ENCODE results near the gene IRF6. TPM values are rescaled to one million over a fixed set of nuclear protein-coding genes. Genes with fewer than 3 reads are reported as not detected.

IRF6 gene
- total RNA-seq, 1 donor from 2014 or later = 7.6 TPM

- Histone ChIP-seq H3K27ac (no peak overlapping the region), H3K9me3 (no peaks in the 10 kb centered on the region), H3K4me1 (no peaks in the 10 kb centered on the region), H3K27me3 (no peaks in the 10 kb centered on the region), H3K4me3 (no peak overlapping the region), H3K36me3 (no peaks in the 10 kb centered on the region)
- intact Hi-C loops (cut with DNase I) = no loop called here
- no peak for DNase-seq (ENCODE audit: low spot score in 2 of 2)
- no peak for TF ChIP-seq CTCF (IDR thresholded peaks at IDR 0.05)
Measured at GRCh38 chr1:209815490-209815889, 9.5 kb upstream of the IRF6 start.

DNA sequence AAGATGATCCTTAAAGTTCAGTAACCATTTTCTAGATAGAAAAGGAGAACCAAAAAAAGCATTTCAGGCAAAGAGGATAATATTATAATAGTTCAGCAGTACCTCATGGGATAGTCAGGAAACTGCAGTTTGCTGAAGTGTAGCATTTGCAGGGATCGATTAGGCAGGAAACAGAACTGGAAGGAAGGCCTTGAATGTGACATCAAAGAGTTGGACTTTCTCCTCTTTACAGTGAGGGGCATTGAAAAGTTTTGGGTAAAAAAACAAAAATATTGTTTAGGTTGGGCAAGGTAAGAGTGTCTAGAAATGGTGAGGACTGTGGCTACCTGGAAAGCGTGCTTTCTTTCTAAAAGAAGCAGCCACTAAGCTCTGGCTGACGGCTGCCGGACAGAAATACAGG lies 8.0 kb upstream of the IRF6 start:
- no peak for DNase-seq (ENCODE audit: low spot score in 2 of 2)
- TF ChIP-seq CTCF (IDR thresholded peaks at IDR 0.05) = no peak

GRCh38 chr1:209810783-209811182 lies 4.8 kb upstream of the IRF6 start:
- no peak for DNase-seq (ENCODE audit: low spot score in 2 of 2)
- Histone ChIP-seq H3K36me3 (no peaks in the 10 kb centered on the region), H3K27me3 (no peaks in the 10 kb centered on the region), H3K9me3 (no peaks in the 10 kb centered on the region), H3K4me1 (peaks cover 0 to 3% of the 10 kb centered on the region in 2 donors), H3K27ac (no peak overlapping the region), H3K4me3 (no peak overlapping the region)
- intact Hi-C loops (cut with DNase I) = no loop called here
- no peak for TF ChIP-seq CTCF (IDR thresholded peaks at IDR 0.05)

More for the DNA sequence above, 8.0 kb upstream of the IRF6 start:
- intact Hi-C loops (cut with DNase I) = no loop called here
- no peaks in the 10 kb centered on the region for H3K9me3 ChIP-seq
- H3K27me3 ChIP-seq = no peaks in the 10 kb centered on the region
- no peaks in the 10 kb centered on the region for H3K36me3 ChIP-seq
- no peaks in the 10 kb centered on the region for H3K4me1 ChIP-seq
- no peak overlapping the region for H3K27ac ChIP-seq
- H3K4me3 ChIP-seq = no peak overlapping the region

DNA sequence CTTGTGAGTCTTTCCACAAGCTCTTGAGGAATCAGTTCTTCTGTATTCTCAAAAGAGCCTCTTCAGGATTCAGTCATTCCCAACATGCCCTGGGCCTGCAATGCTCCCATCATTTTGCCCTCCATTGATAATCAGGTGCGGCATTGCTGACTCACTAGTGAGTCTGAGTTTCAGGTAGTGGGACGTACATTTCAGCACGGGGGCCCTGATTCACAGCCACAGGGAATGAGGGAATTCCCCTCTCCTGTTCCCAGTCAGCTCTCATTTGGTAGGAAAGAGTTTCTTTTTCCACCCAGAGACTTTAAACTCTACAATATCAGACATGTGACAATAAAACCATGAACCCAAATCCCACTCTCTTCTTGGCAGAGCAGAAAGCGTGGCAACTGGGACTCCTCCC lies 3.7 kb upstream of the IRF6 start:
- peak in 1 of 2 donors; percentile 24 for DNase-seq (ENCODE audit: low spot score in 2 of 2)
- no peak for TF ChIP-seq CTCF (IDR thresholded peaks at IDR 0.05)
- Histone ChIP-seq H3K27me3 (no peaks in the 10 kb centered on the region), H3K4me1 (peaks cover 0 to 4% of the 10 kb centered on the region in 2 donors), H3K9me3 (no peaks in the 10 kb centered on the region), H3K36me3 (no peaks in the 10 kb centered on the region), H3K27ac (no peak overlapping the region), H3K4me3 (no peak overlapping the region)
- intact Hi-C loops (cut with DNase I) = no loop called here

GRCh38 chr1:209808059-209808581 lies 2.2 kb upstream of the IRF6 start:
- no peak overlapping the region for H3K27ac ChIP-seq
- no peak for TF ChIP-seq CTCF (IDR thresholded peaks at IDR 0.05)
- intact Hi-C loops (cut with DNase I) = no loop called here

DNA sequence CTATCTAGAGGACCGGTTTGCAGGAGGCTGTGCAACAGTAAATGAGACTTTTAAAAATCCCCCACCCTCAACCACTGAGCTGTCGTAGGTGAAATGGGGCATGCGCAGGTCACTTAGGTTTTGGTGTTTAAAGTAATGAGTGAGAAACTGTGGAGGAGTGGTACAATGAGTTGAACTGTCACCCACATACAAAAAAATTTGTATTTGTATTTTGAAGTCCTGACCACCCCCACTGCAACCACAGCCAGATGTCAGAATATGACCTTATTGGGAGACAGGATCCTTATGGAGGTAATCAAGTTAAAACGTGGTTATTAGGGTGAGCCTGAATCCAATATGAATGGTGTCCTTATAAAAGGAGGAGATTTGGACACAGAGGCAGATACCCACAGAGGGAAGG lies 1.6 kb upstream of the IRF6 start:
- DNase-seq (ENCODE audit: low spot score in 2 of 2) = peak in 1 of 2 donors; percentile 2
- Histone ChIP-seq H3K27me3 (no peaks in the 10 kb centered on the region), H3K36me3 (no peaks in the 10 kb centered on the region), H3K27ac (no peak overlapping the region), H3K9me3 (no peaks in the 10 kb centered on the region), H3K4me1 (peaks cover 0 to 6% of the 10 kb centered on the region in 2 donors), H3K4me3 (no peak overlapping the region)
- TF ChIP-seq CTCF (IDR thresholded peaks at IDR 0.05) = no peak
- intact Hi-C loops (cut with DNase I) = no loop called here

More at GRCh38 chr1:209808059-209808581, 2.2 kb upstream of the IRF6 start:
- H3K27me3 ChIP-seq = no peaks in the 10 kb centered on the region
- H3K4me1 ChIP-seq = peaks cover 0 to 4% of the 10 kb centered on the region in 2 donors
- DNase-seq (ENCODE audit: low spot score in 2 of 2) = peak in 1 of 2 donors; percentile 64
- H3K9me3 ChIP-seq = no peaks in the 10 kb centered on the region
- no peaks in the 10 kb centered on the region for H3K36me3 ChIP-seq
- H3K4me3 ChIP-seq = no peak overlapping the region
